ENCODE measurements around the gene UBE3C.
A peak's percentile ranks its signal among the peaks of the same experiment; 100 is the strongest.
"Not testable (repeated sequence)": the region's sequence is repeated elsewhere in the genome, so short reads cannot be mapped to it uniquely, and the experiment has no call there.

The UBE3C gene

GRCh38 chr7:157132796-157133195, 5.9 kb upstream of the UBE3C start:
- no peak for DNase-seq

- no peak for DNase-seq
These were observed 5.4 kb upstream of the UBE3C start for GRCh38 chr7:157133304-157133703.

GRCh38 chr7:157136372-157136771, 2.4 kb upstream of the UBE3C start:
- DNase-seq: no peak

- DNase-seq: no peak
These were observed 664 bp upstream of the UBE3C start for GRCh38 chr7:157138101-157138423.

GRCh38 chr7:157139111-157139809, 534 bp downstream of the UBE3C start:
- DNase-seq: no peak

- DNase-seq: no peak
These were observed 1.2 kb downstream of the UBE3C start for GRCh38 chr7:157139810-157140510.

GRCh38 chr7:157140511-157140905, 1.8 kb downstream of the UBE3C start:
- no peak for DNase-seq

- DNase-seq: no peak
These were observed 2.9 kb downstream of the UBE3C start for GRCh38 chr7:157141525-157142060.

- DNase-seq: no peak
These were observed 5.1 kb downstream of the UBE3C start for GRCh38 chr7:157143788-157144187.

GRCh38 chr7:157149317-157149716, 10.6 kb downstream of the UBE3C start:
- no peak for DNase-seq

GRCh38 chr7:157150882-157151281, 12.2 kb downstream of the UBE3C start:
- DNase-seq: no peak

GRCh38 chr7:157151626-157152339, 13.1 kb downstream of the UBE3C start:
- DNase-seq: no peak

GRCh38 chr7:157152391-157152937, 13.7 kb downstream of the UBE3C start:
- no peak for DNase-seq

- DNase-seq: no peak
These were observed 14.5 kb downstream of the UBE3C start for GRCh38 chr7:157153260-157153659.

GRCh38 chr7:157155959-157156358, 17.2 kb downstream of the UBE3C start:
- DNase-seq: no peak

GRCh38 chr7:157158400-157158799, 19.7 kb downstream of the UBE3C start:
- DNase-seq: peak; percentile 61

GRCh38 chr7:157159537-157159936, 20.8 kb downstream of the UBE3C start:
- not testable (repeated sequence) for DNase-seq

GRCh38 chr7:157160433-157160832, 21.7 kb downstream of the UBE3C start:
- DNase-seq: no peak

- no peak for DNase-seq
These were observed 27.3 kb downstream of the UBE3C start for GRCh38 chr7:157165987-157166386.

- no peak for DNase-seq
These were observed 29.8 kb downstream of the UBE3C start for GRCh38 chr7:157168571-157168970.

- DNase-seq: no peak
These were observed 38.0 kb downstream of the UBE3C start for GRCh38 chr7:157176771-157177170.

GRCh38 chr7:157177333-157177982, 38.7 kb downstream of the UBE3C start:
- no peak for DNase-seq

GRCh38 chr7:157177983-157178381, 39.3 kb downstream of the UBE3C start:
- DNase-seq: no peak

Measured in NCI-H1417 treated with DMSO at 0.1 percent for 48 hours (cell line).